ENCODE results near the gene C2CD4A.

- TF ChIP-seq YY1 (IDR thresholded peaks at IDR 0.05; ENCODE audit: insufficient read depth, insufficient read length) (no peak), ZNF274 (IDR thresholded peaks at IDR 0.05; ENCODE audit: low read depth, low read length) (no peak)
Observed at GRCh38 chr15:62054979-62055378, 11.8 kb upstream of the C2CD4A start.

All from NT2/D1 (cell line).